ENCODE measurements around the gene UGT1A8.

DNA sequence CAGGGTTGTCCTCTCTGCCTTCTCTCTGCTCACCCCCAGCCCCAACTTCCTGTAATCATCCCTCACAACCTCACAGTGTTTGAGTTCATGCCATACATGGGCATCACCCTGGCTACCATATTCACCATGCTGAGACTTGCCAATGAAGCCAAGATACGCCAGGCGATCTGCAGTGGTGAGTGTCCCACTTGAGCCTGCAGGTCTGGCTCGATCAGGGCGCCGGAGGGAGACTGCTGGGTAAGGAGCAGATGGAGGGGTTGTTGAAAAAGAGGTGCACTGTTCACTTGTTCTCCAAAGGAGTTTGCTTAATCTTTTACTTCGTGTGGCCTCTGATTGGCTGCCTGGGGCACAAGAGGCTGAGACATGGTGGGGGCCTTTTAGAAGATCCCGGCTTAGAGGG, 175.3 kb downstream of the UGT1A8 start:
- no peak for TF ChIP-seq CTCF (conservative IDR thresholded peaks at IDR 0.05; ENCODE audit: low read length)
- no peak for TF ChIP-seq EZH2phosphoT487 (IDR thresholded peaks at IDR 0.05; ENCODE audit: borderline replicate concordance, low read depth, low read length)

All from OCI-LY7 (cell line).